Liver (tissue), 9 donors: ENCODE results near the gene RNU6-1. TPM values are rescaled to one million over a fixed set of nuclear protein-coding genes. Genes with fewer than 3 reads are reported as not detected.
A peak's percentile ranks its signal among the peaks of the same experiment; 100 is the strongest.

Experiments used
- DNase-seq: peaks from one replicate; pipeline ENCODE4 v3.0.0-alpha.2; 2017; ENCODE audit warnings: low spot score
- H3K27ac ChIP-seq, 2 donors: one replicate each; pipeline ENCODE4 v1.7.0; 2013; ENCODE audit warnings: inconsistent platforms in 2 of 2, low read length in 2 of 2, control low read depth in 1 of 2, low read depth in 1 of 2, mild to moderate bottlenecking in 1 of 2
- H3K27me3 ChIP-seq, 4 donors: one replicate each; pipeline versions ENCODE4 v1.6.1 to v1.7.0; 2013; ENCODE audit warnings: low read length in 3 of 4, inconsistent platforms in 1 of 4, mild to moderate bottlenecking in 1 of 4, moderate library complexity in 1 of 4; ENCODE audit not compliant: control insufficient read depth in 4 of 4, insufficient read depth in 4 of 4
- H3K36me3 ChIP-seq, 4 donors: one replicate each; pipeline versions ENCODE4 v1.6.1 to v1.7.0; 2013; ENCODE audit warnings: low read length in 3 of 4, mild to moderate bottlenecking in 3 of 4, low read depth in 1 of 4, moderate library complexity in 1 of 4; ENCODE audit not compliant: control insufficient read depth in 4 of 4, insufficient read depth in 3 of 4
- H3K4me1 ChIP-seq, 4 donors: one replicate each; pipeline versions ENCODE4 v1.6.1 to v1.7.0; 2013; ENCODE audit warnings: low read length in 3 of 4, mild to moderate bottlenecking in 3 of 4, moderate library complexity in 1 of 4; ENCODE audit not compliant: control insufficient read depth in 4 of 4, insufficient read depth in 4 of 4
- H3K4me3 ChIP-seq, 3 donors: one replicate each; pipeline versions ENCODE4 v1.6.1 to v1.7.0; 2013; ENCODE audit warnings: low read length in 3 of 3, control low read depth in 1 of 3, low read depth in 1 of 3, mild to moderate bottlenecking in 1 of 3
- H3K9ac ChIP-seq, 2 donors: one replicate each; pipeline ENCODE4 v1.7.0; 2013; ENCODE audit warnings: low read length in 2 of 2, mild to moderate bottlenecking in 2 of 2, moderate library complexity in 2 of 2, control low read depth in 1 of 2, low read depth in 1 of 2
- H3K9me3 ChIP-seq, 4 donors: one replicate each; pipeline versions ENCODE4 v1.6.1 to v1.7.0; 2013; ENCODE audit warnings: low read length in 3 of 4; ENCODE audit not compliant: control insufficient read depth in 4 of 4
- CTCF ChIP-seq: fragments of 150-350 bp; IDR thresholded peaks from 2 replicates; pipeline ENCODE4 v1.5.1; 2017; ENCODE audit warnings: improper control_type of control experiment, low read depth, low read length; ENCODE audit not compliant: missing input control
- EGR1 ChIP-seq, 2 donors: IDR thresholded peaks; 2 replicates each; pipeline ENCODE4 v1.6.1; 2016 to 2018; ENCODE audit warnings: antibody characterized with exemption in 2 of 2, low read depth in 2 of 2
- FOXA1 ChIP-seq: IDR thresholded peaks from 2 replicates; pipeline ENCODE4 v1.6.1; 2016; ENCODE audit warnings: antibody characterized with exemption
- FOXA2 ChIP-seq: IDR thresholded peaks from 2 replicates; pipeline ENCODE4 v1.6.1; 2016; ENCODE audit warnings: antibody characterized with exemption
- GABPA ChIP-seq, 2 donors: IDR thresholded peaks in 1 of 2; conservative IDR thresholded peaks in 1 of 2; 2 replicates each; pipeline ENCODE4 v1.6.1; 2016; ENCODE audit warnings: antibody characterized with exemption in 2 of 2, mild to moderate bottlenecking in 1 of 2, moderate library complexity in 1 of 2
- HNF4A ChIP-seq, 2 donors: conservative IDR thresholded peaks; 2 replicates each; pipeline ENCODE4 v1.6.1; 2016; ENCODE audit warnings: antibody characterized with exemption in 2 of 2, mild to moderate bottlenecking in 2 of 2
- NR2F2 ChIP-seq: IDR thresholded peaks from 2 replicates; pipeline ENCODE4 v1.6.1; 2016; ENCODE audit warnings: antibody characterized with exemption
- RAD21 ChIP-seq, 2 donors: IDR thresholded peaks; 2 replicates each; pipeline ENCODE4 v1.6.1; 2016; ENCODE audit warnings: antibody characterized with exemption in 2 of 2, mild to moderate bottlenecking in 2 of 2
- RXRA ChIP-seq, 2 donors: IDR thresholded peaks; 2 replicates each; pipeline ENCODE4 v1.6.1; 2017 to 2018; ENCODE audit warnings: antibody characterized with exemption in 2 of 2, mild to moderate bottlenecking in 1 of 2
- SP1 ChIP-seq: IDR thresholded peaks from 2 replicates; pipeline ENCODE4 v1.6.1; 2018; ENCODE audit warnings: antibody characterized with exemption, mild to moderate bottlenecking
- YY1 ChIP-seq: IDR thresholded peaks from 2 replicates; pipeline ENCODE4 v1.6.1; 2016; ENCODE audit warnings: antibody characterized with exemption, mild to moderate bottlenecking
- ZBTB33 ChIP-seq: IDR thresholded peaks from 2 replicates; pipeline ENCODE4 v1.6.1; 2016; ENCODE audit warnings: antibody characterized with exemption
- WGBS: extraction: QIAGEN DNeasy Blood & Tissue Kit; methylation state at CpG from one replicate; pipeline ENCODE4 v1.1.7; 2013; 5-methylcytosine and 5-hydroxymethylcytosine counted together
- polyA plus RNA-seq, 2 donors: library from polyadenylated mRNA; stranded (reverse) in 1 of 2; unstranded in 1 of 2; fragments of 200-250 nt in 1 of 2; fragments of >200 nt in 1 of 2; fragmentation: Nextera tagmentation in 1 of 2; extraction: Ambion mirVana in 1 of 2; gene quantifications; one replicate each; pipeline versions ENCODE4 v1.2.1 to v1.2.3, GENCODE V29; 2013 to 2015
- total RNA-seq, 2 donors: library from RNA; depleted of rRNA; stranded (reverse); fragments of >200 nt; gene quantifications; one replicate each; pipeline ENCODE4 v1.2.3, GENCODE V29; 2014
- TF ChIP-seq, protein P1 (sequence below): IDR thresholded peaks from 2 replicates; pipeline ENCODE4 v1.6.1; 2016; ENCODE audit warnings: antibody characterized with exemption
- TF ChIP-seq, protein P2 (sequence below): IDR thresholded peaks from 2 replicates; pipeline ENCODE4 v1.6.1; 2016; ENCODE audit warnings: antibody characterized with exemption
- donor health status: healthy.
- donor health status: healthy.
- donor health status: healthy.
- donor health status: healthy.
- donor health status: healthy.

RNU6-1 gene
- total and polyA plus RNA-seq, 4 donors: not detected

- no peaks in the 10 kb centered on the region for H3K9me3 ChIP-seq
- peaks cover 0 to 5% (median under 1%) of the 10 kb centered on the region in 4 donors for H3K27me3 ChIP-seq
- peaks cover 17 to 58% (median 48%) of the 10 kb centered on the region in 4 donors for H3K4me1 ChIP-seq
- H3K4me3 ChIP-seq: no peak overlapping the region
- no peaks in the 10 kb centered on the region for H3K36me3 ChIP-seq
- TF ChIP-seq FOXA2 (no peak), NR2F2 (no peak), HNF4A (conservative IDR thresholded peaks at IDR 0.05) (no peak), SP1 (no peak), GABPA (IDR thresholded peaks at IDR 0.05 in 1 of 2, conservative IDR thresholded peaks at IDR 0.05 in 1 of 2) (no peak), ZBTB33 (no peak), CTCF (no peak), YY1 (no peak), RXRA (IDR thresholded peaks at IDR 0.05) (no peak), FOXA1 (no peak), EGR1 (IDR thresholded peaks at IDR 0.05; ENCODE audit: low read depth in 2 of 2) (no peak), RAD21 (IDR thresholded peaks at IDR 0.05) (no peak)
- TF ChIP-seq, protein P1, sequence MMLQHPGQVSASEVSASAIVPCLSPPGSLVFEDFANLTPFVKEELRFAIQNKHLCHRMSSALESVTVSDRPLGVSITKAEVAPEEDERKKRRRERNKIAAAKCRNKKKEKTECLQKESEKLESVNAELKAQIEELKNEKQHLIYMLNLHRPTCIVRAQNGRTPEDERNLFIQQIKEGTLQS: no peak
- TF ChIP-seq, protein P2, sequence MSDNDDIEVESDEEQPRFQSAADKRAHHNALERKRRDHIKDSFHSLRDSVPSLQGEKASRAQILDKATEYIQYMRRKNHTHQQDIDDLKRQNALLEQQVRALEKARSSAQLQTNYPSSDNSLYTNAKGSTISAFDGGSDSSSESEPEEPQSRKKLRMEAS: no peak
- no peak for DNase-seq
- no peak overlapping the region for H3K27ac ChIP-seq
- WGBS: 77% methylated on average over 2 of the region's 2 CpGs
- no peak overlapping the region for H3K9ac ChIP-seq
Observed at GRCh38 chr15:67836955-67837354, 2.9 kb downstream of the RNU6-1 start.

DNA sequence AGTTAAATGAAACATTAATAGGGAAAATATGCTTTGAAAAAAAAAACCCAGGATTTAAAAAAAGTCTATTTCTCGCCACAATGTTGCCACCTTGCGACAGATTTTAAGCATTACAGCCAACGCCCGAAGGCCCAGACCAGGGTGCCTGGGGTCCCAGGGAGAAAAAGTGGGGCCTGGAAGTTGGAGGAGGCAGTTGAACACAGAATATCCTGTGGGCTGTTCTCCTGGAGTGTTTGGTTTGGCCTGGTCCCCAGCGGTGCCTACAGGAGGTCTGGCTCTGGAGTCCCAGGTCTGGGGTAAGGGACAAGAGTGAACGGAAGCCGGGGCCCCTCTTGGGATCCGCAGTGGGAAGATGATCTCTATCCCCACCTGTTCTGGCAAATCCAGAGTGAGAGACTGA is 3.4 kb downstream of the RNU6-1 start:
- Histone ChIP-seq H3K4me1 (peaks cover 17 to 57% (median 48%) of the 10 kb centered on the region in 4 donors), H3K4me3 (peak overlapping the region in 1 of 3 donors; percentile 25), H3K27me3 (peaks cover 0 to 6% (median under 1%) of the 10 kb centered on the region in 4 donors), H3K27ac (no peak overlapping the region), H3K9ac (no peak overlapping the region), H3K36me3 (no peaks in the 10 kb centered on the region), H3K9me3 (no peaks in the 10 kb centered on the region)
- no peak for DNase-seq
- WGBS: 35% methylated on average over 8 of the region's 8 CpGs
- TF ChIP-seq FOXA1: no peak
- TF ChIP-seq RXRA (IDR thresholded peaks at IDR 0.05): no peak
- TF ChIP-seq CTCF: peak; percentile 82
- TF ChIP-seq RAD21 (IDR thresholded peaks at IDR 0.05): peak; percentile 82
- no peak for TF ChIP-seq EGR1 (IDR thresholded peaks at IDR 0.05; ENCODE audit: low read depth in 2 of 2)
